ENCODE data around the gene PLA2G4A. TPM values are rescaled to one million over a fixed set of nuclear protein-coding genes. Genes with fewer than 3 reads are reported as not detected.
"Not testable (repeated sequence)": the region's sequence is repeated elsewhere in the genome, so short reads cannot be mapped to it uniquely, and the experiment has no call there.

Gene PLA2G4A
- total RNA-seq, 4 donors from 2014 or later, result 11.0 to 13.8 (median 11.6) TPM

DNA sequence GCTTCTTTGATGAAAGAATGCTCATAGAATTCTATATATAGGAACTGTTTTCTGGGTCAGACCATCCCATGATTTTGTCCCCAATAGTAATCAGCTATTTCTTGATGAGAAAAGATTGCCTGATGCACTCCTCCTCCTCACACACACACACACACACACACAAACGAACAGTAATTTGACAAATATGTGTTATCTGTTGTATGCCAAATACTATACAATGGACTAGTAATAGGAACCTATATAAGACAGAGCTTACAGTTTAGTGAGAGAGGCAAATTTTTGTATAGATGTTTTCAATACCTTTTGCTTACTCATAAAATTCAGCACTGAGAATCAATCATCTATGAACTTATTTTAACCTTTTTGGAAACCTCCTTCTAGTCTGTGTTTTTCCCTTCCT, 76.8 kb downstream of the PLA2G4A start:
- Histone ChIP-seq H3K27me3 (no peaks in the 10 kb centered on the region), H3K9me3 (no peaks in the 10 kb centered on the region), H3K36me3 (no peaks in the 10 kb centered on the region), H3K4me1 (peaks cover 12% of the 10 kb centered on the region), H3K27ac (no peak overlapping the region), H3K4me3 (no peak overlapping the region)
- no peak for TF ChIP-seq POLR2A (IDR thresholded peaks at IDR 0.05)
- no peak for TF ChIP-seq EP300 (IDR thresholded peaks at IDR 0.05)
- no peak for TF ChIP-seq POLR2AphosphoS5 (IDR thresholded peaks at IDR 0.05)
- TF ChIP-seq, protein P1, sequence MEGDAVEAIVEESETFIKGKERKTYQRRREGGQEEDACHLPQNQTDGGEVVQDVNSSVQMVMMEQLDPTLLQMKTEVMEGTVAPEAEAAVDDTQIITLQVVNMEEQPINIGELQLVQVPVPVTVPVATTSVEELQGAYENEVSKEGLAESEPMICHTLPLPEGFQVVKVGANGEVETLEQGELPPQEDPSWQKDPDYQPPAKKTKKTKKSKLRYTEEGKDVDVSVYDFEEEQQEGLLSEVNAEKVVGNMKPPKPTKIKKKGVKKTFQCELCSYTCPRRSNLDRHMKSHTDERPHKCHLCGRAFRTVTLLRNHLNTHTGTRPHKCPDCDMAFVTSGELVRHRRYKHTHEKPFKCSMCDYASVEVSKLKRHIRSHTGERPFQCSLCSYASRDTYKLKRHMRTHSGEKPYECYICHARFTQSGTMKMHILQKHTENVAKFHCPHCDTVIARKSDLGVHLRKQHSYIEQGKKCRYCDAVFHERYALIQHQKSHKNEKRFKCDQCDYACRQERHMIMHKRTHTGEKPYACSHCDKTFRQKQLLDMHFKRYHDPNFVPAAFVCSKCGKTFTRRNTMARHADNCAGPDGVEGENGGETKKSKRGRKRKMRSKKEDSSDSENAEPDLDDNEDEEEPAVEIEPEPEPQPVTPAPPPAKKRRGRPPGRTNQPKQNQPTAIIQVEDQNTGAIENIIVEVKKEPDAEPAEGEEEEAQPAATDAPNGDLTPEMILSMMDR (IDR thresholded peaks at IDR 0.05), result no peak
- DNase-seq (ENCODE audit: low spot score in 2 of 2), result no peak
- 58% methylated on average over 1 of the region's 1 CpG for WGBS

DNA sequence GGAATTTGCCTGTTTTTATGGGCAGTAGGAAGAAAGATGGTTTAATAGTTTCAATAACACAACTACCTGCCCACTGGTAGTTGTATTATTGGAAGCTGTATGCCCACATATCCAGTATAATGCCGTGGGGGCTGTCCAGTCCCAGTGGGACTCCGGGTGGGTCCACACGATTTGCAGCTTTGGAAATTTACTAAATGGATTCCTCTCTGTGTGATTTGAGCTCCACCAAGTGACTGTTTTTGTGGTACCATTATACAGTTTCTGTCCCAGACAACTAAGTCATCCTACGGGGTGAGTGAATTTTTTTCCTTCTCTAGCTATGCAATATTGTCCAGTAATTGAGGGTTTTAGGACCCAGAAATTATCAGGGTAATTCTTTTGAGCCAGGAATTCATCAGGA, 86.8 kb downstream of the PLA2G4A start:
- Histone ChIP-seq H3K27me3 (no peaks in the 10 kb centered on the region), H3K4me3 (no peak overlapping the region), H3K9me3 (no peaks in the 10 kb centered on the region), H3K36me3 (peaks cover 3% of the 10 kb centered on the region), H3K4me1 (no peaks in the 10 kb centered on the region), H3K27ac (no peak overlapping the region)
- no peak for DNase-seq (ENCODE audit: low spot score in 2 of 2)
- 74% methylated on average over 4 of the region's 4 CpGs for WGBS
- TF ChIP-seq, protein P1 (IDR thresholded peaks at IDR 0.05), result no peak
- TF ChIP-seq POLR2AphosphoS5 (IDR thresholded peaks at IDR 0.05) (no peak), EP300 (IDR thresholded peaks at IDR 0.05) (no peak), POLR2A (IDR thresholded peaks at IDR 0.05) (no peak)

DNA sequence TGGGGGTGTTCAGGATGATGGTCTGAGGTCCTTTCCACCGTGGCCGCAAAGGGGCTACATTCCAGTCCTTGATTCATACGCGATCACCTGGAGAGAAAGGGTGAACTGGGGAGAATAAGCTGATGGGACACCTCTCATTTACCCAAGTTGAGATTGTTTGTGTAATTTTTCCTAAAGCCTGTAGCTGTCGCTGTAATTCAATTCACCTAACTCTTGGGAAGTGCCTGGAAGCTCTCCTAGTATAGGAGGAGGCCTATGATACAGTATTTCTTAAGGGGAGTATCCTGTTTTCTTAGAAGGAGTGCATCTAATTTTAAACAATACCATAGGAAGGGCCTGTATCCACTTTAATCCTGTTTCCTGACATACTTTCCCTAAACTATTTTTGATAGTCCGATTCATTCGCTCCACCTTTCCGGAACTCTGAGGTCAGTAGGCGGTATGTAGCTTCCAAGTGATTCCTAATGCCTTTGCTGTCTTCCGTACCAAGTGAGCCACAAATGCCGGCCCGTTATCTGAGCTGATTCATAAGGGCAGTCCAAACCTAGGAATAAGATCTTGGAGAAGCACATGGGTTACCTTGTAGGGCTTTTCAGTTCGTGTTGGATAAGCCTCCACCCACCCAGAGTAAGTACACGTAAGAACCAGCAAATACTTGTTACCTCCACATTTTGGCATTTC, 88.5 kb downstream of the PLA2G4A start:
- not testable (repeated sequence) for H3K4me1 ChIP-seq; H3K27ac ChIP-seq; DNase-seq (ENCODE audit: low spot score in 2 of 2); H3K36me3 ChIP-seq; H3K4me3 ChIP-seq; H3K27me3 ChIP-seq; H3K9me3 ChIP-seq
- 85% methylated on average over 14 of the region's 14 CpGs for WGBS

DNA sequence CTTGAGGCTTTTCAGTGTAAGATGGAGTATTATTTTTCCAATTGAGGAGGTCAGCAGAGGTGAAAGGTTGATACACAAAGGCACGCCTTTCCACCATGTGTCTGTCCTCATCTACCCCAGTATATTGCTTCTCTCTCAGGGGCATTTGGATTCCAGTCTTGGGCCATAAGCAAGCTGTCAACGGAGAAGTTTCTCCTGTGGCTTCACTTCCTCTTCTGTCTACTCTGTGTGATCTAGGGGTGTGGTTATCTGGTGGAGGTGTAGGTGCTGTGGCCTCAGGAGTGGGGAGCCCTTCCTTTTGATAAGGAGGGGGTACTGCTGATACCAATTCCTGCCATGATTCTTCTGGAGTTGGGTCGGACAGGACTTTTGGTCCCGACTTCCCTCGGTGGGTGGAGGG, 92.6 kb downstream of the PLA2G4A start:
- not testable (repeated sequence) for H3K36me3 ChIP-seq; H3K4me3 ChIP-seq; DNase-seq (ENCODE audit: low spot score in 2 of 2); H3K4me1 ChIP-seq; H3K27me3 ChIP-seq; H3K9me3 ChIP-seq; H3K27ac ChIP-seq
- 91% methylated on average over 5 of the region's 5 CpGs for WGBS

DNA sequence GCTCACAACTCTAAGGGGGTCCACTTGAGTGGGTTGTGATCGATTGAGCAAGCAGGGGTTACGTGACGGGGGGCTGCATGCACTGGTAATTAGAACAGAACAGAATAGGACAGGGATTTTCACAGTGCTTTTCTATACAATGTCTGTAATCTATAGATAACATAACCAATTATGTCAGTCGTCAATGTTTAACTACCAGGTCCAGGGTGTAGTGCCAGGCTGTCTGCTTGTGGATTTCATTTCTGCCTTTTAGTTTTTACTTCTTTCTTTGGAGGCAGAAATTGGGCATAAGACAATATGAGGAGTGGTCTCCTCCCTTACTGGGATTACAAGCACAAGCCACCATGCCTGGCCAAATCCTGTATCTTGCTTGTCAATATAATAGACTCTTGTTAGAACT, 94.1 kb downstream of the PLA2G4A start:
- 64% methylated on average over 4 of the region's 4 CpGs for WGBS
- H3K4me3 ChIP-seq; H3K36me3 ChIP-seq; H3K4me1 ChIP-seq; H3K27me3 ChIP-seq; H3K27ac ChIP-seq; DNase-seq (ENCODE audit: low spot score in 2 of 2); H3K9me3 ChIP-seq: not testable (repeated sequence)

DNA sequence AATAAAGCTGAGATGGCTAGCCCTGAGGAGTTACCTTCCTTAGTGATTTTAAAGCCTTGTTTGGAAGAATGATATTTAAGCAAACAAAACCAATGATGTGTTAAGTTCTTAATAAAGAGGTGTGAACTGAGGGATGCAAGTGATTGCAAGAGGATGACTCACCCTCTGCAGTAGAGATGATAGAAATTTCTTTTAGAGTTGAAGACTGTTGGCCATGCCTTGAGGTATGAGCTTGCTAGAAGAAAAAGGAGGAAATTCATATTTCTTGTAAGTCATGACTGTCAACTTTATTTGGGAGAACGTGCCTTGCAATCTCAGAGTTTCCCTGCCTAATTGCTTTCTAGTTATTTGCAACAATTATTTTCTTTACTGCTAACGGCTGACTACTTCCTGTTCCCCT, 94.7 kb downstream of the PLA2G4A start:
- no peak overlapping the region for H3K27ac ChIP-seq
- H3K4me1 ChIP-seq, result peaks cover 9% of the 10 kb centered on the region
- 73% methylated on average over 2 of the region's 2 CpGs for WGBS
- no peak for DNase-seq (ENCODE audit: low spot score in 2 of 2)
- TF ChIP-seq POLR2A (IDR thresholded peaks at IDR 0.05), result no peak
- no peaks in the 10 kb centered on the region for H3K9me3 ChIP-seq
- H3K36me3 ChIP-seq, result peaks cover 4% of the 10 kb centered on the region
- H3K27me3 ChIP-seq, result no peaks in the 10 kb centered on the region
- H3K4me3 ChIP-seq, result no peak overlapping the region

DNA sequence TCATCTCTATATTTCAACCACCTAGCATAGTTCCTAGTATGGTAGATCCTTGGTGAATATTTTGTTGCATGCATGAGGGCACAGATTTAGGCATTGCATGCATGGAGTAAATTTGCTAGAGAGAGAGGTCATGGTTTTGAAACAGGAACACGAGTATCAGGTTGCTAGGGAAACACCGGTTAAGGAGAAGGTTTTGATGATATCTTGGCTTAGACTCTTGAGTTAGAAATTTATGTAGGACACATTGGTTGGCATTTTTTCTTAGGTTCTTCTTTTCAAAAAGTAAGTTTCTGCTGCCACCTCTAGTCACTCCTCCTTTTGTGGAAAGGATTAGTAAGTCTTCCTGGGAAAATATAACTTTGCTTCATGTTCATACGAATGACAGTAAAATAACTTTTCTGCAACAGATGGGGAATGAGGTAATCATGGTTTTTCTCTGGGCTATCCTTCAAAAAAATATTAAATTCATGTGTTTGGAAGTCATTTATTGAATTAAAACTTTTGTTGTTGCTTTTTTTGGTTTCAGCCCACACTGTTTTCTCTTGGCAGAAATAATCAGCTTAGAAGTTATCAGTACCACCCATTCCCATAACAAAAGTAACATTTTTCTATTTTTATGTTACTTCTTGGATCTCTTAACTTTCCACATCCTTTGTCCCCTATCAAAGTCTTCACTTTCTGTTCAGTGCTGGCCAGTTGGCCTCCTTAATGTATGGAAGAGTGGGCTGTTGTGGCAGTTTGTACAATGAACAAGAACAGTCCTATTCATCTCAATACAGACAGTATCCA, 97.3 kb downstream of the PLA2G4A start:
- 20% methylated on average over 3 of the region's 3 CpGs for WGBS
- no peak for DNase-seq (ENCODE audit: low spot score in 2 of 2)
- H3K27ac ChIP-seq, result no peak overlapping the region
- H3K27me3 ChIP-seq, result no peaks in the 10 kb centered on the region
- no peaks in the 10 kb centered on the region for H3K9me3 ChIP-seq
- H3K4me3 ChIP-seq, result no peak overlapping the region
- TF ChIP-seq EP300 (IDR thresholded peaks at IDR 0.05) (no peak), POLR2AphosphoS5 (IDR thresholded peaks at IDR 0.05) (no peak), POLR2A (IDR thresholded peaks at IDR 0.05) (no peak)
- TF ChIP-seq, protein P1 (IDR thresholded peaks at IDR 0.05), result no peak
- H3K36me3 ChIP-seq, result peaks cover 4% of the 10 kb centered on the region
- peaks cover 9% of the 10 kb centered on the region for H3K4me1 ChIP-seq

All from suprapubic skin (tissue), 4 donors.